ENCODE data around the gene MR1. TPM values are rescaled to one million over a fixed set of nuclear protein-coding genes. Genes with fewer than 3 reads are reported as not detected.
A peak's percentile ranks its signal among the peaks of the same experiment; 100 is the strongest.

MR1 gene
- total and polyA plus RNA-seq, 12 donors, result 3.9 to 36.1 (median 26.1) TPM

DNA sequence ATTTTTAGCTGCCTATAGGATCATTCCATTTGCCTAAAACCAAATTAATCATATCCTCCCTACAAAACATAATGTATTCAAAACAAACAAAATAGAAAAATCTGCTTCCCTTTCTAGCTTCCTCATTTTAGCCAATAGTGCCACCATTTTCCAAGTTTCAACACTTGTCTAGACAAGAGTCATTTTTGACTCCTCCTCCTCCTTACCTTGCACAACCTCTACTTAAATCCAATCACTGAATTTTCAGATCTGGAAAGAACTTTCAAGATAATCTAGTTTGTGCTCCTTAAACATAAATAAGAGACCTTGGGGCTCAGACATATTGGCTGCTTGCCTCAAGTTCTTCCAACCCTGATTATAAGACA is 18.6 kb upstream of the MR1 start:
- Histone ChIP-seq H3K27me3 (no peaks in the 10 kb centered on the region), H3K4me1 (replicated peaks in 1 of 2) (peaks cover 4 to 51% of the 10 kb centered on the region in 2 donors), H3K9me3 (replicated peaks in 1 of 3) (no peaks in the 10 kb centered on the region), H3K27ac (peak overlapping the region in 1 of 5 donors; percentile 68), H3K36me3 (replicated peaks in 1 of 2) (no peaks in the 10 kb centered on the region), H3K4me3 (no peak overlapping the region)
- intact Hi-C loops (cut with DNase I), result no loop called here
- DNase-seq, result no peak
- TF ChIP-seq, protein P1, sequence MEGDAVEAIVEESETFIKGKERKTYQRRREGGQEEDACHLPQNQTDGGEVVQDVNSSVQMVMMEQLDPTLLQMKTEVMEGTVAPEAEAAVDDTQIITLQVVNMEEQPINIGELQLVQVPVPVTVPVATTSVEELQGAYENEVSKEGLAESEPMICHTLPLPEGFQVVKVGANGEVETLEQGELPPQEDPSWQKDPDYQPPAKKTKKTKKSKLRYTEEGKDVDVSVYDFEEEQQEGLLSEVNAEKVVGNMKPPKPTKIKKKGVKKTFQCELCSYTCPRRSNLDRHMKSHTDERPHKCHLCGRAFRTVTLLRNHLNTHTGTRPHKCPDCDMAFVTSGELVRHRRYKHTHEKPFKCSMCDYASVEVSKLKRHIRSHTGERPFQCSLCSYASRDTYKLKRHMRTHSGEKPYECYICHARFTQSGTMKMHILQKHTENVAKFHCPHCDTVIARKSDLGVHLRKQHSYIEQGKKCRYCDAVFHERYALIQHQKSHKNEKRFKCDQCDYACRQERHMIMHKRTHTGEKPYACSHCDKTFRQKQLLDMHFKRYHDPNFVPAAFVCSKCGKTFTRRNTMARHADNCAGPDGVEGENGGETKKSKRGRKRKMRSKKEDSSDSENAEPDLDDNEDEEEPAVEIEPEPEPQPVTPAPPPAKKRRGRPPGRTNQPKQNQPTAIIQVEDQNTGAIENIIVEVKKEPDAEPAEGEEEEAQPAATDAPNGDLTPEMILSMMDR (IDR thresholded peaks at IDR 0.05), result no peak
- no peak for TF ChIP-seq POLR2A (IDR thresholded peaks at IDR 0.05)

- Histone ChIP-seq H3K4me3 (no peak overlapping the region), H3K36me3 (replicated peaks in 1 of 2) (no peaks in the 10 kb centered on the region), H3K27ac (no peak overlapping the region), H3K4me1 (replicated peaks in 1 of 2) (peaks cover 7 to 53% of the 10 kb centered on the region in 2 donors), H3K9me3 (replicated peaks in 1 of 3) (no peaks in the 10 kb centered on the region), H3K27me3 (no peaks in the 10 kb centered on the region)
- no peak for DNase-seq
- TF ChIP-seq, protein P1 (IDR thresholded peaks at IDR 0.05), result no peak
- no peak for TF ChIP-seq POLR2A (IDR thresholded peaks at IDR 0.05)
- WGBS, 4 donors, result 91 to 93% (median 92%) methylated on average over 8 of the region's 8 CpGs
- intact Hi-C loops (cut with DNase I), result no loop called here
Measured at GRCh38 chr1:181016563-181016962, 17.2 kb upstream of the MR1 start.

- Histone ChIP-seq H3K4me3 (no peak overlapping the region), H3K36me3 (replicated peaks in 1 of 2) (no peaks in the 10 kb centered on the region), H3K9me3 (replicated peaks in 1 of 3) (no peaks in the 10 kb centered on the region), H3K27ac (no peak overlapping the region), H3K27me3 (no peaks in the 10 kb centered on the region), H3K4me1 (replicated peaks in 1 of 2) (peaks cover 8 to 52% of the 10 kb centered on the region in 2 donors)
- TF ChIP-seq, protein P1 (IDR thresholded peaks at IDR 0.05), result no peak
- TF ChIP-seq POLR2A (IDR thresholded peaks at IDR 0.05), result no peak
- 25 to 75% (median 36%) methylated on average over 1 of the region's 1 CpG for WGBS, 4 donors
- intact Hi-C loops (cut with DNase I), result no loop called here
- no peak for DNase-seq
Measured at GRCh38 chr1:181018901-181019681, 14.7 kb upstream of the MR1 start.

DNA sequence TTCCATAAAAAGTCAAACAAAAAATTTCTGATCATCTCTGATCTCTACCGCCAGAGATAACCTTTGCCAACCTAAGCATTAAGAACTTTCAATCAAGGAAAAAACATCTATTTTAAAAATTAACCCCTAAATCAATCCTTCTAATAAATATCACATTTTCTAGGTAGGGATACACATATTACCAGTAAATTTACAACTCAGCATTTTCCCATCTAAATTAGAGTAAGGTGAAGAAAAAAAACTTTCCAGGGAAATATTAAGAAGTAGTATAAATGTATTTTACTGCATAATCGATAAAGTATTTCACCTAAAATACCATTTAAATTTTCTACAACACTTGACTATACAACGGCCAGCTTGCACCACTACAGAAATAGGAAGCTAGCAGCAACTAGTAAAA is 12.6 kb upstream of the MR1 start:
- H3K4me1 ChIP-seq (replicated peaks in 1 of 2), result peaks cover 8 to 32% of the 10 kb centered on the region in 2 donors
- TF ChIP-seq, protein P1 (IDR thresholded peaks at IDR 0.05), result no peak
- no peak for TF ChIP-seq POLR2A (IDR thresholded peaks at IDR 0.05)
- no peaks in the 10 kb centered on the region for H3K27me3 ChIP-seq
- no peak for DNase-seq
- WGBS, 4 donors, result 29 to 40% (median 33%) methylated on average over 3 of the region's 3 CpGs
- H3K9me3 ChIP-seq (replicated peaks in 1 of 3), result no peaks in the 10 kb centered on the region
- peak overlapping the region in 2 of 5 donors; percentile 85 to 86 for H3K27ac ChIP-seq
- H3K36me3 ChIP-seq (replicated peaks in 1 of 2), result no peaks in the 10 kb centered on the region
- intact Hi-C loops (cut with DNase I), result no loop called here
- H3K4me3 ChIP-seq, result peak overlapping the region in 1 of 4 donors; percentile 99
